Body of pancreas (tissue), 4 donors: ENCODE measurements around the gene CIBAR2. TPM values are rescaled to one million over a fixed set of nuclear protein-coding genes. Genes with fewer than 3 reads are reported as not detected.

Source experiments
- ATAC-seq: fragments of 150-250 bp; one replicate; pipeline ENCODE4 v1.9.1; 2016
- DNase-seq, 4 donors: peaks; one replicate each; pipeline ENCODE4 v3.0.0-alpha.2; 2019
- H3K27ac ChIP-seq, 4 donors: fragments of 200-600 bp; sonication (generic); 1 replicate in 3 of 4; 2 replicates in 1 of 4; pipeline versions ENCODE4 v1.5.1 to v1.6.1; 2016 to 2019; ENCODE audit warnings: mild to moderate bottlenecking in 1 of 4, mixed read lengths in 1 of 4, moderate library complexity in 1 of 4
- H3K27me3 ChIP-seq, 2 donors: fragments of 200-600 bp; sonication (generic); one replicate each; pipeline ENCODE4 v1.6.0; 2016; ENCODE audit warnings: mild to moderate bottlenecking in 1 of 2
- H3K36me3 ChIP-seq, 2 donors: fragments of 200-600 bp; sonication (generic); replicated peaks in 1 of 2; 2 replicates each; pipeline ENCODE4 v1.5.1; 2016; ENCODE audit warnings: low read depth in 2 of 2; ENCODE audit not compliant: insufficient read depth in 1 of 2
- H3K4me1 ChIP-seq: fragments of 200-600 bp; sonication (generic); one replicate; pipeline ENCODE4 v1.6.0; 2016
- H3K4me3 ChIP-seq, 2 donors: fragments of 200-600 bp; sonication (generic); 1 replicate in 1 of 2; 2 replicates in 1 of 2; pipeline ENCODE4 v1.5.1; 2016 to 2019
- H3K9me3 ChIP-seq, 3 donors: fragments of 200-600 bp; sonication (generic); 1 replicate in 2 of 3; 2 replicates in 1 of 3; pipeline ENCODE4 v1.5.1; 2016
- CTCF ChIP-seq, 7 experiments: fragments of 450-650 bp in 4 of 7; fragments of 200-600 bp in 3 of 7; sonication (generic) in 3 of 7; IDR thresholded peaks; one replicate each; pipeline ENCODE4 v1.5.1; 2016 to 2019; ENCODE audit warnings: antibody characterized with exemption in 7 of 7
- POLR2A ChIP-seq, 3 donors: fragments of 450-650 bp; IDR thresholded peaks; one replicate each; pipeline ENCODE4 v1.6.1; 2016; ENCODE audit warnings: antibody characterized with exemption in 3 of 3, mild to moderate bottlenecking in 2 of 3
- WGBS, 2 donors: methylation state at CpG; one replicate each; pipeline ENCODE4 v1.1.5; 2017; 5-methylcytosine and 5-hydroxymethylcytosine counted together
- intact Hi-C: fragments of 100-400 bp; cut with DNase I; formaldehyde crosslinking; loops from one replicate; pipeline ENCODE4 v1.15.1; 2023
- total RNA-seq, 2 donors: library from RNA; depleted of rRNA; stranded (reverse); fragments of >200 nt; gene quantifications; one replicate each; pipeline ENCODE4 v1.1.0, GENCODE V29; 2016

CIBAR2 gene
- total RNA-seq, 2 donors from 2014 or later, result not detected

GRCh38 chr16:85134789-85135142 lies 22.5 kb upstream of the CIBAR2 start:
- H3K36me3 ChIP-seq, result no peaks in the 10 kb centered on the region
- no peak overlapping the region for H3K27ac ChIP-seq
- intact Hi-C loops, result no loop called here
- no peak for DNase-seq
- H3K9me3 ChIP-seq, result no peaks in the 10 kb centered on the region
- H3K4me1 ChIP-seq, result peaks cover 30% of the 10 kb centered on the region
- WGBS, 2 donors, result 64 to 87% methylated on average over 8 to 11 of the region's 14 CpGs
- no peak for ATAC-seq
- no peak overlapping the region for H3K4me3 ChIP-seq
- no peaks in the 10 kb centered on the region for H3K27me3 ChIP-seq
- no peak for TF ChIP-seq CTCF (IDR thresholded peaks at IDR 0.05)

GRCh38 chr16:85134076-85134788 lies 22.0 kb upstream of the CIBAR2 start:
- H3K4me1 ChIP-seq, result peaks cover 30% of the 10 kb centered on the region
- H3K27me3 ChIP-seq, result no peaks in the 10 kb centered on the region
- ATAC-seq (no peak), DNase-seq (no peak)
- H3K9me3 ChIP-seq, result no peaks in the 10 kb centered on the region
- H3K36me3 ChIP-seq, result no peaks in the 10 kb centered on the region
- no peak overlapping the region for H3K4me3 ChIP-seq
- WGBS, 2 donors, result 82 to 96% methylated on average over 16 to 19 of the region's 19 CpGs
- TF ChIP-seq CTCF (IDR thresholded peaks at IDR 0.05) (no peak), POLR2A (IDR thresholded peaks at IDR 0.05) (no peak)
- no peak overlapping the region for H3K27ac ChIP-seq
- intact Hi-C loops, result no loop called here

- intact Hi-C loops, result no loop called here
- Histone ChIP-seq H3K36me3 (no peaks in the 10 kb centered on the region), H3K4me3 (no peak overlapping the region), H3K9me3 (no peaks in the 10 kb centered on the region), H3K27ac (no peak overlapping the region), H3K4me1 (peaks cover 23% of the 10 kb centered on the region), H3K27me3 (no peaks in the 10 kb centered on the region)
- DNase-seq, result no peak
- WGBS, 2 donors, result 95% methylated on average over 1 of the region's 1 CpG; no CpG with 5 or more reads in 1 of the 2 donors
- TF ChIP-seq CTCF (IDR thresholded peaks at IDR 0.05) (no peak), POLR2A (IDR thresholded peaks at IDR 0.05) (no peak)
- no peak for ATAC-seq
Observed at GRCh38 chr16:85133290-85133599, 21.0 kb upstream of the CIBAR2 start.

- intact Hi-C loops, result no loop called here
Observed at GRCh38 chr16:85132456-85133289, 20.4 kb upstream of the CIBAR2 start.

More at GRCh38 chr16:85132456-85133289, 20.4 kb upstream of the CIBAR2 start:
- H3K27me3 ChIP-seq, result no peaks in the 10 kb centered on the region
- no peak for DNase-seq
- no peaks in the 10 kb centered on the region for H3K9me3 ChIP-seq
- no peak for ATAC-seq
- no peaks in the 10 kb centered on the region for H3K36me3 ChIP-seq
- H3K4me3 ChIP-seq, result no peak overlapping the region
- peaks cover 17% of the 10 kb centered on the region for H3K4me1 ChIP-seq
- WGBS, 2 donors, result 94 to 96% methylated on average over 18 to 19 of the region's 20 CpGs
- no peak for TF ChIP-seq POLR2A (IDR thresholded peaks at IDR 0.05)
- no peak for TF ChIP-seq CTCF (IDR thresholded peaks at IDR 0.05)
- no peak overlapping the region for H3K27ac ChIP-seq
